Activated CD8-positive, alpha-beta T cell treated with anti-CD3 and anti-CD28 coated beads for 36 hours (primary cell): ENCODE results near the gene ELL. TPM values are rescaled to one million over a fixed set of nuclear protein-coding genes. Genes with fewer than 3 reads are reported as not detected.
A peak's percentile ranks its signal among the peaks of the same experiment; 100 is the strongest.
"Not testable (repeated sequence)": the region's sequence is repeated elsewhere in the genome, so short reads cannot be mapped to it uniquely, and the experiment has no call there.

Source experiments
- ATAC-seq: fragments of 200-7000 bp; cut with Tn5 transposase; one replicate; pipeline ENCODE4 v1.10.0; 2021; ENCODE audit warnings: mild to moderate bottlenecking, moderate library complexity
- CTCF ChIA-PET: fragments of 350-600 bp; sonication (Branson Sonifier 250); formaldehyde crosslinking; loops from one replicate; lab custom pipeline; 2021; ENCODE audit warnings: antibody characterized with exemption; lab: Charles Lee
- POLR2A ChIA-PET: fragments of 350-600 bp; sonication (Branson Sonifier 250); formaldehyde crosslinking; loops from one replicate; lab custom pipeline; 2021; ENCODE audit warnings: antibody characterized with exemption; lab: Charles Lee
- DNase-seq: peaks from one replicate; pipeline ENCODE4 v3.0.0-alpha.2; 2020
- H3K27ac Mint-ChIP-seq: one replicate; pipeline ENCODE4 v1.8.0; 2021; ENCODE audit warnings: mild to moderate bottlenecking, mixed read lengths
- H3K27me3 Mint-ChIP-seq: one replicate; pipeline ENCODE4 v1.8.0; 2021; ENCODE audit warnings: mixed read lengths
- H3K36me3 Mint-ChIP-seq: one replicate; pipeline ENCODE4 v1.8.0; 2021; ENCODE audit warnings: low read depth, mixed read lengths
- H3K4me1 Mint-ChIP-seq: one replicate; pipeline ENCODE4 v1.8.0; 2021; ENCODE audit warnings: low read depth, mixed read lengths
- H3K4me3 Mint-ChIP-seq: one replicate; pipeline ENCODE4 v1.8.0; 2021; ENCODE audit warnings: mild to moderate bottlenecking, moderate library complexity, mixed read lengths
- H3K9me3 Mint-ChIP-seq: one replicate; pipeline ENCODE4 v1.8.0; 2021; ENCODE audit warnings: mixed read lengths
- intact Hi-C: fragments of 100-400 bp; cut with micrococcal nuclease; formaldehyde crosslinking; loops from one replicate; pipeline ENCODE4 v1.10.0; 2022
- total RNA-seq, 2 experiments: library from RNA; stranded (reverse); gene quantifications; one replicate each; pipeline ENCODE4 v1.2.3, GENCODE V29; 2021
- TF ChIP-seq, protein P1 (sequence below): fragments of 200-600 bp; IDR thresholded peaks from one replicate; pipeline ENCODE4 v1.8.0; 2022; ENCODE audit warnings: antibody characterized with exemption, mild to moderate bottlenecking

ELL gene
- total RNA-seq, 2 experiments from 2014 or later = 20.1 to 21.9 TPM

DNA sequence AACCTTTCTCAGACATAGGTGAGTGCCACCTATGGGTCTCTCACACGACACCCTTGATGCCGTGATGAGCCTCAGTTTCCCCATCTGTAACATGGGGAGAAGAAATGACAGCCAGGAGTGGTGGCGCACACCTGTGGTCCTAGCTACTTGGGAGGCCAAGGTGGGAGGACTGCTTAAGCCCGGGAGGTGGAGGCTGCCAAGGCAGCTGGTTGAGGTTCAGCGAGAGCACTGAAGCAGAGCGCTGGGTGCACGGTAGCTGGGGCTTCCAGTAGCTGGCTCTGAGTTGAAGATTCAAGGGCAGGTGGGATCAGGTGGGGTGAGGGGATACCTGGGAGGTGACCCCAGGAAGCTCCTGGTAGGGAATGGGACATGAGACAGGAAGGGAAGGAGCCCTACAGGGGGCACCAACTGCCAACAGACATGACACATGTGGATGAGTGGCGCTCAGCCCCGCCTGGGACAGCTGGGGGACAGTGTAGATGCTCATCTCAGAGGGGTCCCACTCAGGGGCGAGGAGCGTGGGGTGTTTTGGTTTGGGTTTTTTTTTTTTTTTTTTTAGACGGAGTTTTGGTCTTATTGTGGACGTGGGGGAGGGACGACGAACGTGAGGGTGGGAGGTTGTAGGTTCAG, 109.1 kb downstream of the ELL start:
- Mint-ChIP-seq H3K4me3 (no peak overlapping the region), H3K4me1 (peaks cover 37% of the 10 kb centered on the region), H3K27me3 (peaks cover 12% of the 10 kb centered on the region), H3K27ac (no peak overlapping the region), H3K9me3 (no peaks in the 10 kb centered on the region), H3K36me3 (no peaks in the 10 kb centered on the region)
- CTCF ChIA-PET = interaction anchor here (0.6 to 11.2 kb wide), 10 partner anchors 24 to 229 kb away, joined by 3 to 181 read pairs (median 6); partner anchors contain the start of genes GDF15 and JUND
- DNase-seq = no peak
- POLR2A ChIA-PET = interaction anchor here (1.6 kb wide), 1 partner anchor 25 kb away, joined by 4 read pairs; no protein-coding TSS in a partner anchor
- intact Hi-C loops = loop anchor here (5.0 kb wide), 1 partner anchor 65 kb away; no protein-coding TSS in a partner anchor
- no peak for ATAC-seq
- TF ChIP-seq, protein P1, sequence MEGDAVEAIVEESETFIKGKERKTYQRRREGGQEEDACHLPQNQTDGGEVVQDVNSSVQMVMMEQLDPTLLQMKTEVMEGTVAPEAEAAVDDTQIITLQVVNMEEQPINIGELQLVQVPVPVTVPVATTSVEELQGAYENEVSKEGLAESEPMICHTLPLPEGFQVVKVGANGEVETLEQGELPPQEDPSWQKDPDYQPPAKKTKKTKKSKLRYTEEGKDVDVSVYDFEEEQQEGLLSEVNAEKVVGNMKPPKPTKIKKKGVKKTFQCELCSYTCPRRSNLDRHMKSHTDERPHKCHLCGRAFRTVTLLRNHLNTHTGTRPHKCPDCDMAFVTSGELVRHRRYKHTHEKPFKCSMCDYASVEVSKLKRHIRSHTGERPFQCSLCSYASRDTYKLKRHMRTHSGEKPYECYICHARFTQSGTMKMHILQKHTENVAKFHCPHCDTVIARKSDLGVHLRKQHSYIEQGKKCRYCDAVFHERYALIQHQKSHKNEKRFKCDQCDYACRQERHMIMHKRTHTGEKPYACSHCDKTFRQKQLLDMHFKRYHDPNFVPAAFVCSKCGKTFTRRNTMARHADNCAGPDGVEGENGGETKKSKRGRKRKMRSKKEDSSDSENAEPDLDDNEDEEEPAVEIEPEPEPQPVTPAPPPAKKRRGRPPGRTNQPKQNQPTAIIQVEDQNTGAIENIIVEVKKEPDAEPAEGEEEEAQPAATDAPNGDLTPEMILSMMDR = no peak

DNA sequence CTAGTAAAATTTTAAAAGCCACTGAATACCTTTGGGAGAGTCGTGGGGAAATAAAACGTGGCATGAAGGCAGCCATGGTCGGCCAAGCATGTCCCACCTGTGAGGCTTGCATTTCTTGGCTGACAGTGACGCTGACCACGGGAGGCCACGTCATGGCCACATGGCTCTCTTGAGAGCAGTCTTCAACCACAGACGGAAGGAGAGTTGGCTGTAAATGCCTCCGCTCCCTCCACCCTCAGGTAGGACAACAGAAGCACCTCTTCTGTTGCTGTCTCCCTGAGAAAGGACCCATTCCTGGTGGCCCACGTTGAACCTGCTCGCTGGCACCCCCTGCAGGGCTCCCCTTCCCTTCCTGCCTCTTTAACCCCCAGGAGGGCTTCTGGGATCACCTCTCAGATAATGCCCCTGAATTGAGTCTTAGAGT, 113.8 kb downstream of the ELL start:
- no peaks in the 10 kb centered on the region for H3K36me3 Mint-ChIP-seq
- no peaks in the 10 kb centered on the region for H3K9me3 Mint-ChIP-seq
- intact Hi-C loops = no loop called here
- CTCF ChIA-PET = no interaction called here
- no peak overlapping the region for H3K27ac Mint-ChIP-seq
- peaks cover 6% of the 10 kb centered on the region for H3K27me3 Mint-ChIP-seq
- H3K4me3 Mint-ChIP-seq = no peak overlapping the region
- TF ChIP-seq, protein P1 = peak; percentile 58
- ATAC-seq (peak; percentile 40), DNase-seq (peak; percentile 62)
- H3K4me1 Mint-ChIP-seq = peaks cover 5% of the 10 kb centered on the region
- POLR2A ChIA-PET = no interaction called here

DNA sequence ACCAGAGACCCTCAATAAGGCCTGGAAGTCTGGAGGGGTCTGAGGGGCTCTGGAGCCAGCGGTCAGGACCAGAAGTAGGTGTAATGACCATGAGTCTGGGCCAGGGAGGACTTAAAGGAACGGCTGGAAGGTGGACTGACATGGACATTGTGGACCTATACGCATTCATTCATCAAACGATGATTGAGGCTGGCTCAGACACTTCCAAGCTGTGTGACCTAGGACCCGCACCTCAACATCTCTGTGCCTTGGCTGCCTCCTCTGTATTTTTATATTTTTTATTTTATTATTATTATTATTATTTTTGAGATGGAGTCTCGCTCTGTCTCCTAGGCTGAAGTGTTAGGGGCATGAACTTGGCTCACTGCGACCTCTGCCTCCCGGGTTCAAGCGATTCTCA, 115.1 kb downstream of the ELL start:
- intact Hi-C loops = no loop called here
- DNase-seq (no peak), ATAC-seq (no peak)
- CTCF ChIA-PET = interaction anchor here (0.8 to 1.5 kb wide), 2 partner anchors 19 to 127 kb away, joined by 3 read pairs; no protein-coding TSS in a partner anchor
- H3K4me3 Mint-ChIP-seq = no peak overlapping the region
- POLR2A ChIA-PET = no interaction called here
- TF ChIP-seq, protein P1 = no peak
- no peaks in the 10 kb centered on the region for H3K9me3 Mint-ChIP-seq
- H3K4me1 Mint-ChIP-seq = peaks cover 5% of the 10 kb centered on the region
- H3K36me3 Mint-ChIP-seq = no peaks in the 10 kb centered on the region
- no peak overlapping the region for H3K27ac Mint-ChIP-seq
- peaks cover 3% of the 10 kb centered on the region for H3K27me3 Mint-ChIP-seq

DNA sequence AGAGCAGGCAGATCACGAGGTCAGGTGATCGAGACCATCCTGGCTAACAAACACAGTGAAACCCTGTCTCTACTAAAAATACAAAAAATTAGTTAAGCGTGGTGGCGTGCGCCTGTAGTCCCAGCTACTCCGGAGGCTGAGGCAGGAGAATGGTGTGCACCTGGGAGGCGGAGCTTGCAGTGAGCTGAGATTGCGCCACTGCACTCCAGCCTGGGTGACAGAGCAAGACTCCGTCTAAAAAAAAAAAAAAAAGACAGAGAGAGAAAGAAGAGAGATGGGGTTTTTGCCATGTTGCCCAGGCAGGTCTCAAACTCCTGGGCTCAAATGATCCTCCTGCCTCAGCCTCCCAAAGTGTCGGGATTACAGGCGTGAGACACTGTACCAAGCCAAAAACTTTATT, 116.1 kb downstream of the ELL start:
- POLR2A ChIA-PET = interaction anchor here (0.6 kb wide), 1 partner anchor 13 kb away, joined by 5 read pairs; no protein-coding TSS in a partner anchor
- H3K27me3 Mint-ChIP-seq, H3K27ac Mint-ChIP-seq, H3K4me3 Mint-ChIP-seq, ATAC-seq, H3K36me3 Mint-ChIP-seq, intact Hi-C loops, H3K4me1 Mint-ChIP-seq, H3K9me3 Mint-ChIP-seq, DNase-seq: not testable (repeated sequence)
- CTCF ChIA-PET = interaction anchor here (0.7 to 2.6 kb wide), 2 partner anchors 13 to 17 kb away, joined by 3 to 12 read pairs; partner anchors contain the start of gene SSBP4

DNA sequence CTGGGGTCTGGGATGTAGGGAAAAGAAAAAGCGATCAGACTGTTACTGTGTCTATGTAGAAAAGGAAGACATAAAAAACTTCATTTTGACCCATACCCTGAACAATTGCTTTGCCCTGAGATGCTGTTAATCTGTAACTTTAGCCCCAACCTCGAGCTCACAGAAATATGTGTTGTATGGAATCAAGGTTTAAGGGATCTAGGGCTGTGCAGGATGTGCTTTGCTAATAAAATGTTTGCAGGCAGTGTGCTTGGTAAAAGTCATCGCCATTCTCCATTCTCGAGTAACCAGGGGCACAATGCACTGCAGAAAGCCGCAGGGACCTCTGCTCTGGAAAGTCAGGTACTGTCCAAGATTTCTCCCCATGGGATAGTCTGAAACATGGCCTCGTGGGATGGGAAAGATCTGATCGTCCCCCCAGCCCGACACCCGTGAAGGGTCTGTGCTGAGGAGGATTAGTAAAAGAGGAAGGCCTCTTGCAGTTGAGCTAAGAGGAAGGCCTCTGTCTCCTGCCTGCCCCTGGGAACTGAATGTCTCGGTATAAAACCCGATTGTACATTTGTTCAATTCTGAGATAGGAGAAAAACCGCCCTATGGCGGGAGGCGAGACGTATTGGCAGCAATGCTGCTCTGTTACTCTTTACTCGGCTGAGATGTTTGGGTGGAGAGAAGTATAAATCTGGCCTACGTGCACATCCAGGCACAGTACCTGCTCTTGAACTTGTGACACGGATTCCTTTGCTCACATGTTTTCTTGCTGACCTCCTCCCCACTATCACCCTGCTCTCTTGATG, 119.2 kb downstream of the ELL start:
- H3K4me3 Mint-ChIP-seq, H3K36me3 Mint-ChIP-seq, H3K27ac Mint-ChIP-seq, ATAC-seq, H3K9me3 Mint-ChIP-seq, H3K4me1 Mint-ChIP-seq, DNase-seq, intact Hi-C loops, POLR2A ChIA-PET, H3K27me3 Mint-ChIP-seq: not testable (repeated sequence)
- CTCF ChIA-PET = interaction anchor here (1.2 to 2.2 kb wide), 3 partner anchors 8 to 43 kb away, joined by 3 to 10 read pairs (median 3); no protein-coding TSS in a partner anchor
